ENCODE results near the gene C11orf68.

Gene C11orf68

DNA sequence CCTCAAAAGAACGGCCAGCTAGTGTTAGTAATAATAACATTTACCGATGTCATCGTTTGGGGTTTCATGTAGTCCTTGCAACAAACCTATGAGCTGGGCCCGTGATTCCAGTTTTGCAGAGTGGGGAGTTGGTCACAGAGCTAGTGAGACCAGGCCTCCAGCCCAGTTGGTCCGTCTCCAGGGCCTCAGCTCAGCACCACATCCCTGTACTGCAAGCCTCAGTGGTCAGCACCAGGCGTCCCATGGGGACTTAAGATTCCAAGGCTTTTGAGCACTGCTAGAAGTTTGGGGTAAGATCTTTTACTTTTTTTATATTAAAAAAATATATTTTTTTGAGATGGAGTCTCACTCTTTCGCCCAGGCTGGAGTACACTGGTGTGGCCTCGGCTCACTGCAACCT, 25.3 kb upstream of the C11orf68 start:
- DNase-seq (ENCODE audit: low spot score) = no peak

GRCh38 chr11:65942531-65942930, 23.7 kb upstream of the C11orf68 start:
- no peak for DNase-seq (ENCODE audit: low spot score)

- no peak for DNase-seq (ENCODE audit: low spot score)
These were observed 23.0 kb upstream of the C11orf68 start for GRCh38 chr11:65941720-65942310.

GRCh38 chr11:65937766-65938165, 18.9 kb upstream of the C11orf68 start:
- DNase-seq (ENCODE audit: low spot score) = no peak

DNA sequence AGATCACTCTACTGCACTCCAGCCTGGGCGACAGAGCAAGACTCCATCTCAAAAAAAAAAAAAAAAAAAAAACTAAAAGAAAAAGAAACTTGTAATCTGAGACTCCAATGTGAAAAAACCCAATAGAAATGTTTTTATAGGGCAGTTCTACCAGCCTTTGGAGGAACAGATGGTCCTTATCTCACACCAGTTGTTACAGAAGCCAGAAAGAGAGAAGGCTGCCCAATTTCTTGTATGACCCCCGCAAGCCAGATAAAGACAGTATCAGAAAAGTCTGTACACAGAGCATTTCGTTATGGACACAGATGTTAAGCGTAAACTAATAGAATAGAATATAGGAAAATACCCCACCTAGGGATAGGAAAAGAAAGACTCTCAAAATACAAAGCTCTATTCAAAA, 15.2 kb upstream of the C11orf68 start:
- no peak for DNase-seq (ENCODE audit: low spot score)

- DNase-seq (ENCODE audit: low spot score) = no peak
These were observed 13.7 kb upstream of the C11orf68 start for GRCh38 chr11:65932558-65932919.

DNA sequence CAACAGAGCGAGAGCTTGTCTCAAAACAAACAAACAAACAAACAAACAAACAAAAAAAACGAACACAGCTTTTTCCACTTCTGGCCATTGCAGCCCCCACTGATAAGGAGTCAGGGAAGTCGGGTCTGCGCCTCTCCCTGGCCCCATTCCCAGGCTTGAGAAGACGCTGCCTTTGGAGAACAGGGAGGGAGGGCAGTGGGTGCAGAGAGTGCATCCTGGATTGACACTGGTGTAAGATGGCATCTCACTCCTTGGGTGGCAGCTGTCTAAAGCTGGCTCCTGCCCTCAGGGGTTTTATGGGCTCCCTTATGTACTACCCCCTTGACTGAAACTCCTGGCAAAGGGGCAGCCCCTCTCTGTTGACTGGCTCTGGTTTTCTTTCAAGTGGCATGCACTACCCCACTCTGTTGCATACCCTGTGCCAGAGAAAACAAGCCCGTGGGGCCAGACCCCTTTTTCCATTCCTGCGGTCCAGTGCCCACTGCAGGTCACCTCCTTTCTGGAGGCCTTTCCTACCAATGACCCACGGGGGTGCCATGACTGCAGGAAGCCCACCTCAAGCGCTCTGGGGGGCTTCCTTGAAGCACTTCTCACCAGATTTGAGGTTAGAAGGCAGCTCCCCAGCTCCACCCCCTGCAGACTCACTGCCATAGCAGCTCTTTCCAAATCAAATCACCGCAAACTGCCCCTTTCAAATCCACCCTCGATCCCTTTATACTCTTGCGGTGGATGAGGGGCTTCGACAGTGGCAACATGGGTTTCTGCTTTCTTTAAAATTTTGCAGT, 13.1 kb upstream of the C11orf68 start:
- no peak for DNase-seq (ENCODE audit: low spot score)

- DNase-seq (ENCODE audit: low spot score) = no peak
These were observed 9.8 kb upstream of the C11orf68 start for GRCh38 chr11:65928667-65929066.

GRCh38 chr11:65927904-65928397, 9.1 kb upstream of the C11orf68 start:
- DNase-seq (ENCODE audit: low spot score) = peak; percentile 23

DNA sequence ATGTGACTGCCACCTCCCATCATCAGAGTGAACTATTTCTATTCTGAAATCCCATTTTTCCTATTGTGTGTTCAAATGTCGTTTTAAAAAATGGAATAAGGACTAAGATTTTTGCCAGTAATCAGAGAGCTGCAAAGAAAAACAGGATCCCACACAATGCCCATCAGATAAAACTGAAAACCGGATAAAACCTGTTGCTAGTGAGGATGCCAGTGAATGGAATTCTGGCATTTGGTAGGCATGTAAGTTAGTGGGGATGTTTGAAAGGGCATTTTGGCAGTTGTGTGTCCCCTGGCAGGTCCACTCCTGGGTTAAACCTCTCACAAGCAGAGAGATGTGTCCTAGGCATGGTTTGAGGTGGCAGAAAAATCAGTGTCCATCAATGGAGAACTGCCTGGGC, 6.5 kb upstream of the C11orf68 start:
- DNase-seq (ENCODE audit: low spot score) = no peak

- DNase-seq (ENCODE audit: low spot score) = no peak
These were observed 3.7 kb upstream of the C11orf68 start for GRCh38 chr11:65922565-65922964.

GRCh38 chr11:65921876-65922275, 3.0 kb upstream of the C11orf68 start:
- no peak for DNase-seq (ENCODE audit: low spot score)

DNA sequence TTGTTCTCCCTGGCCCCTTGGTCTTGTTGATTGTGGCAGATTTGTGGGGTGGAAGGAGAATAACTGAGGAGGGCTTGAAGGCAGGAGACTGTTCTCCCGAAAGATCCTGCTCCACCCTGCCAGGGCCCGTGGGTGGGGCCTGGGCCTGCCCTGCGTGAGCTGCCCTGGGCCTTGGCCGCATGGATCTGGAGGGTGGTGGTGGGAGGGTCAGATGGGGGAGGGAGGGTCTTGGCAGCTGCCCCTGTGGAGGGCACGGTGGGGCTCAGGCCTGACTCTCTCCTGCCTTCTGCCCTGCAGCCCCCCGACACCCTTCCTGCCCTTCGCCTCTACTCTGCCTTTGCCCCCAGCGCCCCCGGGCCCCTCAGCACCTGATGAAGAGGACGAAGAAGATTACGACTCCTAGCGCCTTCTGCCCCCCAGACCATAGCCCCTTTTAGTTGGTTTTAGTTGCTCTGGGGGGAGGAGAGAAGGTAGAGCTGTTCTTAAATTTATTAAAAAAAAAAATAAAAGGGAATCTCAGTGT, 2.2 kb upstream of the C11orf68 start:
- no peak for DNase-seq (ENCODE audit: low spot score)

- no peak for DNase-seq (ENCODE audit: low spot score)
These were observed 1.5 kb upstream of the C11orf68 start for GRCh38 chr11:65920372-65920802.

GRCh38 chr11:65919573-65920371, 910 bp upstream of the C11orf68 start:
- DNase-seq (ENCODE audit: low spot score) = no peak

GRCh38 chr11:65919141-65919572, 295 bp upstream of the C11orf68 start, which contains the start of gene DRAP1:
DRAP1 (plus strand) TSS chr11:65919426; CDS start chr11:65919502, 76 bp downstream.
- DNase-seq (ENCODE audit: low spot score) = peak; percentile 99

GRCh38 chr11:65917434-65918210, 1.2 kb downstream of the C11orf68 start:
- DNase-seq (ENCODE audit: low spot score) = no peak

DNA sequence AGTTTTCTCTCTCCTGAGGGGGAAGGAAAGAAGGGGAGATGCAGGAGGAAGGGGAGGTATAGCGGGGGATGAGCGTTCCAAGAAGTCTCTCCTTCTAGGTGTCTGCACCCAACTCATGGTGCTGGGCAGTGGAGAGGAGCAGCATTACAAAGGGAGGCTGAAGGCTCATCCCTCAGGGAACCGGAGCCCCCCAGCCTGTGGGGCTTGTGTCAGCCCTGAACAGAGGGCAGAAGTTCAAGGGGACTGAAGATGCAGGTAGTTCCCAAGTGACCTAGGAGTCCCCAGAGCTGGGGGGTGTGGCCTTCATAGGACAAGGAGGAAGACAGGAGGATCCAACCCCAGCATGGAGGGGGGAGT, 1.8 kb downstream of the C11orf68 start:
- no peak for DNase-seq (ENCODE audit: low spot score)

GRCh38 chr11:65916391-65916790, 2.5 kb downstream of the C11orf68 start:
- no peak for DNase-seq (ENCODE audit: low spot score)

DNA sequence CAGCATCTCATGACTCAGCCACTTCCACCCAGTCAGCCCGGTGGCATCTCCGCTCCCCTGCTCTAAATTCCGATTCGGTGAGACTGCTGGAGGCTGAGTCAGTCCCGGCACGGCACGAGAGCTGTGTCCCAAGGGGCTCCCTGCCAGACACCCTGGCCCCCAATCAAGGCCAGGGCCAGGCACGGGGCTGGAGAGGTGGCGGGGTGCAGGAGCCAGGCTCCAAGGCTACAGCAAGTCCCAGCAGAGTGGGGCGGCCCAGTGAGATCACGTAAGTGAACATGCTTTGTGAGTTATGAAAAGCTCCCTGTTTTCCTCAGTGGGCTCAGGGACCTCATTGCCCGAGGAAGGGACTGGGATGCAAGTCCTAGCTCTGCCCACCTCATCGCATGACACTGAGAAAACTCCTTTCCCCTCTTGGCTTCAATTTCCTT, 3.0 kb downstream of the C11orf68 start:
- DNase-seq (ENCODE audit: low spot score) = no peak

DNA sequence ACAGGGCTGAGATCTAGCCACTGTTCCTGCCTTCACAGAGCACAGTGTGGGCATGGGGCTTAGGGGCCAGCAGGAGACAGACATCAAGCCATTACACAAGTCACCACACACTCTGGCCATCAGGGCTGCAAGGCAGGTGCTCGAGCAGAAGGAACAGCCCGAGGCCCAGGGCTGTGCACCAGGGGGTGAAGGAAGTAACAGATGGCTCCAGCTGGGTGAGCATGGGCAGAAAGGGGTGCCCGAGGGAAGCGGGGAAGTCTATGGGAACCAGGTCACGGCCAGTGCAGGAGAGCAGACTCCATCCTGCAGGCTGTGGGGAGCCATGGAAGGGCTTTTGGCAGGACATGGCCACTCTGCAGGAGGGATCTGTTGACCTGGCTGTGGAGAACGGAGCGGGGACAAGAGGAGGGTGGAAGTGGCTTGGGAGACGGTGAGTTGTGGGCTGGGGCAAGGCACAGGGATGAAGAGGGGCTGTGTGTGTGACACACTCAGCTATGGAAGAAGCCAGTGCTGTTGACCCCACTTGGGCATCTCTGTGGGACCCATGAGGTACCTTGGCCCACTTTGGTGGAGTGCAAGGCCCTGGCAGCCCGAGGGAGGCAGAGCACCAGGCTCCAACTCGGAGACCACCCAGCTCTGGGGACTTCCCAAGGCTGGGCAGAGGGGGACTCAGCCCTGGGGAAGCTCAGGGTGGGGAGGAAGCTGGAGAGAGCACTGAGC, 3.6 kb downstream of the C11orf68 start:
- no peak for DNase-seq (ENCODE audit: low spot score)
